ENCODE measurements around the gene PDE2A.

Gene PDE2A

GRCh38 chr11:72586321-72587090 is 87.7 kb downstream of the PDE2A start:
- Histone ChIP-seq H3K9ac (ENCODE audit: low read length) (no peak overlapping the region), H3K4me2 (ENCODE audit: low read length) (no peak overlapping the region), H4K5ac (ENCODE audit: low read length) (no peak overlapping the region), H3K23ac (ENCODE audit: low read length) (no peak overlapping the region), H3K27me3 (ENCODE audit: insufficient read depth, low read length, poor library complexity) (peaks cover 13% of the 10 kb centered on the region), H3K4me3 (ENCODE audit: low read length) (no peak overlapping the region), H3K36me3 (ENCODE audit: control insufficient read depth, insufficient read depth, low read length) (no peaks in the 10 kb centered on the region), H3K4ac (ENCODE audit: low read depth, low read length) (no peak overlapping the region), H3K4me1 (ENCODE audit: control insufficient read depth, low read depth, low read length) (no peaks in the 10 kb centered on the region), H2BK5ac (ENCODE audit: low read length) (no peak overlapping the region), H4K8ac (ENCODE audit: low read depth, low read length) (no peak overlapping the region), H2AK5ac (ENCODE audit: low read length) (no peak overlapping the region), H2BK15ac (replicated peaks; ENCODE audit: low read depth) (no peak overlapping the region), H3K79me1 (ENCODE audit: low read length) (no peaks in the 10 kb centered on the region), H3K79me2 (ENCODE audit: control insufficient read depth, insufficient read depth, low read length) (no peaks in the 10 kb centered on the region), H3K27ac (ENCODE audit: low read depth, low read length) (no peak overlapping the region), H3K18ac (ENCODE audit: low read length) (no peak overlapping the region), H3K56ac (ENCODE audit: low read length) (no peak overlapping the region), H2BK120ac (ENCODE audit: low read depth, low read length) (no peak overlapping the region)
- WGBS (ENCODE audit: extremely low coverage, insufficient coverage, low lambda C conversion rate): no CpG with 5 or more reads among the region's 7 CpGs
- no peak for DNase-seq

GRCh38 chr11:72585762-72586311 is 88.4 kb downstream of the PDE2A start:
- Histone ChIP-seq H2BK120ac (ENCODE audit: low read depth, low read length) (no peak overlapping the region), H4K8ac (ENCODE audit: low read depth, low read length) (no peak overlapping the region), H2AK5ac (ENCODE audit: low read length) (no peak overlapping the region), H3K56ac (ENCODE audit: low read length) (no peak overlapping the region), H3K18ac (ENCODE audit: low read length) (no peak overlapping the region), H3K27me3 (ENCODE audit: insufficient read depth, low read length, poor library complexity) (peaks cover 7% of the 10 kb centered on the region), H3K27ac (ENCODE audit: low read depth, low read length) (no peak overlapping the region), H3K4me3 (ENCODE audit: low read length) (no peak overlapping the region), H3K79me2 (ENCODE audit: control insufficient read depth, insufficient read depth, low read length) (no peaks in the 10 kb centered on the region), H2BK5ac (ENCODE audit: low read length) (no peak overlapping the region), H2BK15ac (replicated peaks; ENCODE audit: low read depth) (no peak overlapping the region), H3K79me1 (ENCODE audit: low read length) (no peaks in the 10 kb centered on the region), H3K4me2 (ENCODE audit: low read length) (no peak overlapping the region), H3K23ac (ENCODE audit: low read length) (no peak overlapping the region), H3K9ac (ENCODE audit: low read length) (no peak overlapping the region), H3K4me1 (ENCODE audit: control insufficient read depth, low read depth, low read length) (no peaks in the 10 kb centered on the region), H4K5ac (ENCODE audit: low read length) (no peak overlapping the region), H3K4ac (ENCODE audit: low read depth, low read length) (no peak overlapping the region), H3K36me3 (ENCODE audit: control insufficient read depth, insufficient read depth, low read length) (no peaks in the 10 kb centered on the region)
- no CpG with 5 or more reads among the region's 15 CpGs for WGBS (ENCODE audit: extremely low coverage, insufficient coverage, low lambda C conversion rate)
- peak; percentile 82 for DNase-seq

GRCh38 chr11:72584939-72585597 is 89.2 kb downstream of the PDE2A start:
- Histone ChIP-seq H2BK15ac (replicated peaks; ENCODE audit: low read depth) (no peak overlapping the region), H3K4me2 (ENCODE audit: low read length) (peak overlapping the region; percentile 61), H3K36me3 (ENCODE audit: control insufficient read depth, insufficient read depth, low read length) (no peaks in the 10 kb centered on the region), H3K4ac (ENCODE audit: low read depth, low read length) (no peak overlapping the region), H3K4me1 (ENCODE audit: control insufficient read depth, low read depth, low read length) (no peaks in the 10 kb centered on the region), H2BK5ac (ENCODE audit: low read length) (no peak overlapping the region), H2AK5ac (ENCODE audit: low read length) (no peak overlapping the region), H3K27ac (ENCODE audit: low read depth, low read length) (no peak overlapping the region), H3K79me1 (ENCODE audit: low read length) (no peaks in the 10 kb centered on the region), H4K8ac (ENCODE audit: low read depth, low read length) (no peak overlapping the region), H3K18ac (ENCODE audit: low read length) (no peak overlapping the region), H2BK120ac (ENCODE audit: low read depth, low read length) (no peak overlapping the region), H3K4me3 (ENCODE audit: low read length) (no peak overlapping the region), H4K5ac (ENCODE audit: low read length) (no peak overlapping the region), H3K27me3 (ENCODE audit: insufficient read depth, low read length, poor library complexity) (peaks cover 3% of the 10 kb centered on the region), H3K79me2 (ENCODE audit: control insufficient read depth, insufficient read depth, low read length) (no peaks in the 10 kb centered on the region), H3K23ac (ENCODE audit: low read length) (no peak overlapping the region), H3K56ac (ENCODE audit: low read length) (peak overlapping the region; percentile 58), H3K9ac (ENCODE audit: low read length) (no peak overlapping the region)
- no peak for DNase-seq
- no CpG with 5 or more reads among the region's 12 CpGs for WGBS (ENCODE audit: extremely low coverage, insufficient coverage, low lambda C conversion rate)

GRCh38 chr11:72584293-72584938 is 89.8 kb downstream of the PDE2A start:
- Histone ChIP-seq H3K4me1 (ENCODE audit: control insufficient read depth, low read depth, low read length) (no peaks in the 10 kb centered on the region), H3K79me1 (ENCODE audit: low read length) (no peaks in the 10 kb centered on the region), H3K23ac (ENCODE audit: low read length) (no peak overlapping the region), H2BK120ac (ENCODE audit: low read depth, low read length) (no peak overlapping the region), H3K56ac (ENCODE audit: low read length) (peak overlapping the region; percentile 58), H2AK5ac (ENCODE audit: low read length) (no peak overlapping the region), H3K36me3 (ENCODE audit: control insufficient read depth, insufficient read depth, low read length) (no peaks in the 10 kb centered on the region), H3K4ac (ENCODE audit: low read depth, low read length) (no peak overlapping the region), H2BK5ac (ENCODE audit: low read length) (no peak overlapping the region), H4K5ac (ENCODE audit: low read length) (no peak overlapping the region), H3K4me2 (ENCODE audit: low read length) (peak overlapping the region; percentile 61), H3K27ac (ENCODE audit: low read depth, low read length) (no peak overlapping the region), H3K18ac (ENCODE audit: low read length) (no peak overlapping the region), H3K79me2 (ENCODE audit: control insufficient read depth, insufficient read depth, low read length) (no peaks in the 10 kb centered on the region), H3K4me3 (ENCODE audit: low read length) (no peak overlapping the region), H3K27me3 (ENCODE audit: insufficient read depth, low read length, poor library complexity) (peaks cover 3% of the 10 kb centered on the region), H4K8ac (ENCODE audit: low read depth, low read length) (no peak overlapping the region), H2BK15ac (replicated peaks; ENCODE audit: low read depth) (no peak overlapping the region), H3K9ac (ENCODE audit: low read length) (peak overlapping the region; percentile 43)
- WGBS (ENCODE audit: extremely low coverage, insufficient coverage, low lambda C conversion rate): no CpG with 5 or more reads among the region's 59 CpGs
- peak; percentile 56 for DNase-seq

- H3K4me3 ChIP-seq (ENCODE audit: low read length): no peak overlapping the region
- H3K23ac ChIP-seq (ENCODE audit: low read length): no peak overlapping the region
- no peak overlapping the region for H4K5ac ChIP-seq (ENCODE audit: low read length)
These were observed 90.5 kb downstream of the PDE2A start for GRCh38 chr11:72583616-72584292.

More at GRCh38 chr11:72583616-72584292, 90.5 kb downstream of the PDE2A start:
- no peaks in the 10 kb centered on the region for H3K79me1 ChIP-seq (ENCODE audit: low read length)
- H3K27me3 ChIP-seq (ENCODE audit: insufficient read depth, low read length, poor library complexity): peaks cover 1% of the 10 kb centered on the region
- no peaks in the 10 kb centered on the region for H3K4me1 ChIP-seq (ENCODE audit: control insufficient read depth, low read depth, low read length)
- H3K18ac ChIP-seq (ENCODE audit: low read length): no peak overlapping the region
- no peaks in the 10 kb centered on the region for H3K36me3 ChIP-seq (ENCODE audit: control insufficient read depth, insufficient read depth, low read length)
- no peak overlapping the region for H2BK5ac ChIP-seq (ENCODE audit: low read length)
- peak overlapping the region; percentile 36 for H3K4me2 ChIP-seq (ENCODE audit: low read length)
- no CpG with 5 or more reads among the region's 22 CpGs for WGBS (ENCODE audit: extremely low coverage, insufficient coverage, low lambda C conversion rate)
- H3K79me2 ChIP-seq (ENCODE audit: control insufficient read depth, insufficient read depth, low read length): no peaks in the 10 kb centered on the region
- no peak overlapping the region for H2AK5ac ChIP-seq (ENCODE audit: low read length)
- H2BK15ac ChIP-seq (replicated peaks; ENCODE audit: low read depth): no peak overlapping the region
- no peak overlapping the region for H2BK120ac ChIP-seq (ENCODE audit: low read depth, low read length)
- H3K4ac ChIP-seq (ENCODE audit: low read depth, low read length): no peak overlapping the region
- no peak overlapping the region for H3K27ac ChIP-seq (ENCODE audit: low read depth, low read length)
- peak overlapping the region; percentile 58 for H3K56ac ChIP-seq (ENCODE audit: low read length)
- DNase-seq: no peak
- H3K9ac ChIP-seq (ENCODE audit: low read length): peak overlapping the region; percentile 41
- no peak overlapping the region for H4K8ac ChIP-seq (ENCODE audit: low read depth, low read length)

All from mesendoderm (in vitro differentiated cells).